CD14-positive monocyte (primary cell): Measurements from ENCODE around the gene TMEM222. TPM values are rescaled to one million over a fixed set of nuclear protein-coding genes. Genes with fewer than 3 reads are reported as not detected.

ENCODE experiments used
- DNase-seq, 3 donors: peaks; one replicate each; pipeline ENCODE4 v3.0.0-alpha.2; 2011 to 2022
- H2AFZ ChIP-seq: 2 replicates; pipeline ENCODE4 v1.6.0; 2012; ENCODE audit warnings: mild to moderate bottlenecking, low read depth, low read length, inconsistent platforms; ENCODE audit not compliant: insufficient read depth, poor library complexity, severe bottlenecking
- H3K27ac ChIP-seq, 2 donors: 1 replicate in 1 of 2; 2 replicates in 1 of 2; pipeline ENCODE4 v1.5.1; 2012 to 2013; ENCODE audit warnings: low read length in 2 of 2, control low read depth in 1 of 2, inconsistent platforms in 1 of 2, low read depth in 1 of 2, mild to moderate bottlenecking in 1 of 2
- H3K27me3 ChIP-seq, 2 donors: one replicate each; pipeline versions ENCODE4 v1.6.0 to v1.6.1; 2011 to 2013; ENCODE audit warnings: low read length in 2 of 2; ENCODE audit not compliant: control insufficient read depth in 2 of 2, insufficient read depth in 2 of 2
- H3K36me3 ChIP-seq, 2 donors: replicated peaks in 1 of 2; 1 replicate in 1 of 2; 2 replicates in 1 of 2; pipeline versions ENCODE4 v1.5.1 to v1.6.1; 2012 to 2013; ENCODE audit warnings: low read length in 2 of 2, control low read depth in 1 of 2, inconsistent platforms in 1 of 2, mild to moderate bottlenecking in 1 of 2; ENCODE audit not compliant: insufficient read depth in 2 of 2, control insufficient read depth in 1 of 2
- H3K4me1 ChIP-seq, 2 donors: 1 replicate in 1 of 2; 2 replicates in 1 of 2; pipeline versions ENCODE4 v1.5.1 to v1.6.1; 2012 to 2013; ENCODE audit warnings: low read length in 2 of 2, control low read depth in 1 of 2, inconsistent platforms in 1 of 2, mild to moderate bottlenecking in 1 of 2, moderate library complexity in 1 of 2; ENCODE audit not compliant: insufficient read depth in 2 of 2, control insufficient read depth in 1 of 2
- H3K4me2 ChIP-seq: replicated peaks from 2 replicates; pipeline ENCODE3; 2012; ENCODE audit warnings: low read length, moderate library complexity, mild to moderate bottlenecking; ENCODE audit not compliant: poor library complexity, severe bottlenecking; ENCODE audit errors: extremely low read depth
- H3K4me3 ChIP-seq, 3 experiments: fragments of 200-600 bp in 1 of 3; sonication (generic) in 1 of 3; replicated peaks in 1 of 3; 1 replicate in 2 of 3; 2 replicates in 1 of 3; pipeline ENCODE4 v1.5.1; 2011 to 2013; ENCODE audit warnings: low read length in 3 of 3, mild to moderate bottlenecking in 3 of 3, control low read depth in 2 of 3, low read depth in 2 of 3, inconsistent platforms in 1 of 3, moderate library complexity in 1 of 3
- H3K79me2 ChIP-seq: 2 replicates; pipeline ENCODE4 v1.6.0; 2012; ENCODE audit warnings: mild to moderate bottlenecking, control low read depth, inconsistent platforms, low read length, moderate library complexity; ENCODE audit not compliant: insufficient read depth
- H3K9ac ChIP-seq: 2 replicates; pipeline ENCODE4 v1.6.0; 2017; ENCODE audit warnings: low read length, mild to moderate bottlenecking; ENCODE audit not compliant: insufficient read depth, poor library complexity, severe bottlenecking
- H3K9me3 ChIP-seq, 2 donors: replicated peaks in 1 of 2; 1 replicate in 1 of 2; 2 replicates in 1 of 2; pipeline versions ENCODE4 v1.5.1 to v1.6.1; 2012 to 2013; ENCODE audit warnings: low read length in 2 of 2, control low read depth in 1 of 2; ENCODE audit not compliant: control insufficient read depth in 1 of 2, insufficient read depth in 1 of 2
- H4K20me1 ChIP-seq: 2 replicates; pipeline ENCODE4 v1.6.0; 2012; ENCODE audit warnings: mild to moderate bottlenecking, low read length, control low read depth, moderate library complexity; ENCODE audit not compliant: insufficient read depth
- H3K27ac Mint-ChIP-seq, 7 donors: one replicate each; pipeline ENCODE4 v1.8.0; 2020; ENCODE audit warnings: mild to moderate bottlenecking in 7 of 7, mixed read lengths in 7 of 7, moderate library complexity in 6 of 7, inconsistent platforms in 2 of 7
- H3K27me3 Mint-ChIP-seq, 3 donors: one replicate each; pipeline ENCODE4 v1.8.0; 2021 to 2022; ENCODE audit warnings: low read depth in 3 of 3, mild to moderate bottlenecking in 3 of 3, mixed read lengths in 3 of 3, moderate library complexity in 3 of 3, inconsistent platforms in 1 of 3
- H3K36me3 Mint-ChIP-seq, 2 donors: one replicate each; pipeline ENCODE4 v1.8.0; 2020; ENCODE audit warnings: mixed read lengths in 2 of 2, inconsistent platforms in 1 of 2, mild to moderate bottlenecking in 1 of 2
- H3K4me1 Mint-ChIP-seq: one replicate; pipeline ENCODE4 v1.8.0; 2020; ENCODE audit warnings: mild to moderate bottlenecking, mixed read lengths
- H3K4me3 Mint-ChIP-seq, 2 donors: one replicate each; pipeline ENCODE4 v1.8.0; 2020; ENCODE audit warnings: mild to moderate bottlenecking in 2 of 2, mixed read lengths in 2 of 2, moderate library complexity in 1 of 2
- H3K9me3 Mint-ChIP-seq, 7 donors: one replicate each; pipeline ENCODE4 v1.8.0; 2020 to 2022; ENCODE audit warnings: mixed read lengths in 7 of 7, mild to moderate bottlenecking in 6 of 7, moderate library complexity in 6 of 7, inconsistent platforms in 2 of 7
- CTCF ChIP-seq: fragments of 200-600 bp; IDR thresholded peaks from one replicate; pipeline ENCODE4 v1.8.0; 2022; ENCODE audit warnings: antibody characterized with exemption, mild to moderate bottlenecking
- WGBS: methylation state at CpG from one replicate; pipeline ENCODE4 v1.1.5; 2013; ENCODE audit warnings: missing lambda C conversion rate; ENCODE audit not compliant: insufficient coverage; 5-methylcytosine and 5-hydroxymethylcytosine counted together
- intact Hi-C, 2 donors: fragments of 100-400 bp; cut with micrococcal nuclease; formaldehyde crosslinking; loops; one replicate each; pipeline versions ENCODE4 v1.15.0 to v1.15.1; 2023
- polyA plus RNA-seq, 3 donors: library from polyadenylated mRNA; depleted of rRNA in 1 of 3; unstranded in 2 of 3; stranded (reverse) in 1 of 3; fragments of 300-500 nt in 2 of 3; fragments of >200 nt in 1 of 3; fragmentation: Illumina TruSeq in 2 of 3; gene quantifications; 1 replicate in 2 of 3; 2 replicates in 1 of 3; pipeline ENCODE4 v1.2.3, GENCODE V29; 2012 to 2021

Gene TMEM222
- polyA plus RNA-seq, 3 donors: 23.2 to 29.0 (median 24.6) TPM

GRCh38 chr1:27338751-27339150 lies 16.8 kb downstream of the TMEM222 start:
- Mint-ChIP-seq H3K9me3 (no peaks in the 10 kb centered on the region), H3K4me3 (no peak overlapping the region), H3K4me1 (peaks cover 41% of the 10 kb centered on the region), H3K27ac (peak overlapping the region in 3 of 7 donors; percentile 53 to 83 (median 70)), H3K36me3 (peaks cover 37 to 41% of the 10 kb centered on the region in 2 donors), H3K27me3 (peaks cover 1 to 2% (median 2%) of the 10 kb centered on the region in 3 donors)
- WGBS: 72% methylated on average over 2 of the region's 6 CpGs
- Histone ChIP-seq H3K4me3 (no peak overlapping the region), H3K4me2 (no peak overlapping the region), H2AFZ (no peak overlapping the region), H3K36me3 (peaks cover 30 to 32% of the 10 kb centered on the region in 2 donors), H3K79me2 (peaks cover 19% of the 10 kb centered on the region), H4K20me1 (no peaks in the 10 kb centered on the region), H3K4me1 (peaks cover 37 to 44% of the 10 kb centered on the region in 2 donors), H3K9me3 (no peaks in the 10 kb centered on the region), H3K9ac (no peak overlapping the region), H3K27ac (no peak overlapping the region), H3K27me3 (no peaks in the 10 kb centered on the region)
- intact Hi-C loops: no loop called here
- DNase-seq: no peak
- no peak for TF ChIP-seq CTCF

DNA sequence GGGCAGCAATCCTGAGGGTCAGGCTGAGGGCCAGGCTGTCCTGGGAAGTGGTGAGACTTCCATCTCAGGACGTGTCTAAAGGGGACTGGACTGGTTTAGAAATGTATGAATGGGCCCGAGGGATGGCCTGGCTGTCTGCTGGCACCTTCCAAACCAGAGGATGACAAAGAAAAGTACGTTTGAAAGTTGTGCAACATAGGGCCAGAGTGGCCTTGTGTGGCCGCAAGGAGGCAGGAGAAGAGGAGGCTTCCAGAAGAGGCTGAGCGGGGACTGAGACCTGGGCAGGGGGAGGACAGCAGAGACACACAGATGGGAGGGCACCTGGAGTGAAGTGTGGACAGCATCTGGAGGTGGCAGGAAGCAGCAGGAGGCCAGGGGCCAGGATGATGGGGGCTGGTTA lies 17.2 kb downstream of the TMEM222 start:
- intact Hi-C loops: no loop called here
- peaks cover 26 to 27% of the 10 kb centered on the region in 2 donors for H3K36me3 ChIP-seq
- H3K4me1 Mint-ChIP-seq: peaks cover 46% of the 10 kb centered on the region
- no peaks in the 10 kb centered on the region for H3K9me3 Mint-ChIP-seq
- no peak overlapping the region for H2AFZ ChIP-seq
- H3K9me3 ChIP-seq: no peaks in the 10 kb centered on the region
- H3K79me2 ChIP-seq: peaks cover 22% of the 10 kb centered on the region
- H3K4me1 ChIP-seq: peaks cover 41 to 49% of the 10 kb centered on the region in 2 donors
- no peak overlapping the region for H3K4me2 ChIP-seq
- H3K27me3 ChIP-seq: no peaks in the 10 kb centered on the region
- peak in 1 of 3 donors; percentile 29 for DNase-seq
- peaks cover 1 to 2% (median 2%) of the 10 kb centered on the region in 3 donors for H3K27me3 Mint-ChIP-seq
- WGBS: 28% methylated on average over 5 of the region's 5 CpGs
- TF ChIP-seq CTCF: no peak
- no peak overlapping the region for H3K9ac ChIP-seq
- H3K27ac ChIP-seq: no peak overlapping the region
- H3K36me3 Mint-ChIP-seq: peaks cover 32 to 37% of the 10 kb centered on the region in 2 donors
- H3K27ac Mint-ChIP-seq: peak overlapping the region in 5 of 7 donors; percentile 4 to 83 (median 42)
- H3K4me3 Mint-ChIP-seq: no peak overlapping the region
- no peaks in the 10 kb centered on the region for H4K20me1 ChIP-seq
- H3K4me3 ChIP-seq: no peak overlapping the region
